Loucy (cell line): ENCODE data around the gene MYL6.

Experiments
- H2AFZ ChIP-seq: fragments of 200-600 bp; sonication (generic); 2 replicates; pipeline ENCODE4 v1.6.0; 2016; ENCODE audit warnings: antibody characterized with exemption, mild to moderate bottlenecking, low read length, moderate library complexity
- H3F3A ChIP-seq: fragments of 200-600 bp; 2 replicates; pipeline ENCODE4 v1.6.0; 2016; ENCODE audit warnings: antibody characterized with exemption, low read depth, mild to moderate bottlenecking
- H3K27me3 ChIP-seq: fragments of 200-600 bp; sonication (generic); 2 replicates; pipeline ENCODE4 v1.6.1; 2014; ENCODE audit warnings: low read length, mild to moderate bottlenecking; ENCODE audit not compliant: insufficient read depth, poor library complexity, severe bottlenecking
- H3K36me3 ChIP-seq: fragments of 200-600 bp; sonication (generic); 2 replicates; pipeline ENCODE4 v1.6.1; 2016; ENCODE audit warnings: low read length; ENCODE audit not compliant: insufficient read depth
- H3K4me1 ChIP-seq: fragments of 200-600 bp; sonication (generic); 2 replicates; pipeline ENCODE4 v1.5.1; 2014; ENCODE audit warnings: low read length, mild to moderate bottlenecking; ENCODE audit not compliant: insufficient read depth, poor library complexity, severe bottlenecking
- H3K4me2 ChIP-seq: fragments of 200-600 bp; sonication (generic); 2 replicates; pipeline ENCODE4 v1.6.0; 2014; ENCODE audit warnings: antibody characterized with exemption, low read length, low read depth, mild to moderate bottlenecking; ENCODE audit not compliant: poor library complexity, severe bottlenecking
- H3K4me3 ChIP-seq: fragments of 200-600 bp; sonication (generic); 2 replicates; pipeline ENCODE4 v1.5.1; 2014; ENCODE audit warnings: low read length, mild to moderate bottlenecking, mixed read lengths; ENCODE audit not compliant: poor library complexity, severe bottlenecking
- H3K79me2 ChIP-seq: fragments of 200-600 bp; sonication (generic); 2 replicates; pipeline ENCODE4 v1.6.1; 2014; ENCODE audit warnings: low read length; ENCODE audit not compliant: insufficient read depth
- H3K9ac ChIP-seq: fragments of 200-600 bp; sonication (generic); 2 replicates; pipeline ENCODE4 v1.6.0; 2014; ENCODE audit warnings: mild to moderate bottlenecking, low read depth, low read length, moderate library complexity; ENCODE audit not compliant: poor library complexity, severe bottlenecking
- H3K9me2 ChIP-seq: fragments of 200-600 bp; sonication (generic); replicated peaks from 2 replicates; pipeline ENCODE4 v1.6.1; 2016; ENCODE audit warnings: low read depth, low read length, mixed read lengths
- H3K9me3 ChIP-seq: fragments of 200-600 bp; sonication (generic); 2 replicates; pipeline ENCODE4 v1.6.1; 2014; ENCODE audit warnings: mild to moderate bottlenecking, antibody characterized with exemption, low read length, low read depth; ENCODE audit not compliant: insufficient read depth
- H4K20me1 ChIP-seq: fragments of 200-600 bp; sonication (generic); 2 replicates; pipeline ENCODE4 v1.6.0; 2014; ENCODE audit warnings: antibody characterized with exemption, low read length, mild to moderate bottlenecking; ENCODE audit not compliant: insufficient read depth, poor library complexity, severe bottlenecking
- EZH2phosphoT487 ChIP-seq: fragments of 200-600 bp; IDR thresholded peaks from 2 replicates; pipeline ENCODE4 v1.6.1; 2018; ENCODE audit warnings: antibody characterized with exemption, mild to moderate bottlenecking, moderate library complexity, borderline replicate concordance
- TF ChIP-seq, protein P1 (sequence below): fragments of 200-600 bp; sonication (generic); conservative IDR thresholded peaks from 2 replicates; pipeline ENCODE4 v1.5.1; 2014; ENCODE audit warnings: mild to moderate bottlenecking, antibody characterized with exemption, low read length

Gene MYL6

DNA sequence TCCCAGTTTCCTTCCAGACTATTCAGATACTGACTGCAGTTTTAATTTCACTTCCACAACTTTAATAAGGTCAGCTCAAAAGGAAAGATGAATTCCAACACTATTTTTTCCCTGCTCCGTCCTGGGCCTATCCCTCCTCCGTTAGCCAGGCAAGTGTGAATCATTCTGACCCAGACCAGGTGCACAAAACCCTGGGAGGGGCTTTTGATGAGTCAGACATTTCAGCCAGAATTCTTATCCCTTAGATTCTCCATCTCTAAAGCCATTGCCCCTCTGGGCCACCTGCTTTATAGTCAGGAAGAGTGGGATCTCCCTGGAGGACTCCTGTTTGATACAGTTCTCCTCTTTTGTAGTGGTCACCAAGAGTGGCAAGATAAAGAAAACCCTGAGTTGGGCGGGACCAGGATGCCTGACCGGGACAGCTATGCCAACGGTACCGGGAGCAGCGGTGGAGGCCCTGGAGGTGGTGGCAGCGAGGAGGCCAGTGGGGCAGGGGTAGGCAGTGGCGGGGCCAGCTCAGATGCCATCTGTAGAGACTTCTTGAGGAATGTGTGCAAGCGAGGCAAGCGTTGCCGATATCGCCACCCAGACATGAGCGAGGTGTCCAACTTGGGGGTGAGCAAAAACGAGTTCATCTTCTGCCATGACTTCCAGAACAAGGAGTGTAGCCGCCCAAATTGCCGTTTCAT lies 37.9 kb upstream of the MYL6 start:
- peak overlapping the region; percentile 80 for H3K9ac ChIP-seq
- H3K9me3 ChIP-seq, result no peaks in the 10 kb centered on the region
- peaks cover 10% of the 10 kb centered on the region for H3F3A ChIP-seq
- peak overlapping the region; percentile 97 for H3K4me2 ChIP-seq
- no peaks in the 10 kb centered on the region for H3K9me2 ChIP-seq
- TF ChIP-seq, protein P1, sequence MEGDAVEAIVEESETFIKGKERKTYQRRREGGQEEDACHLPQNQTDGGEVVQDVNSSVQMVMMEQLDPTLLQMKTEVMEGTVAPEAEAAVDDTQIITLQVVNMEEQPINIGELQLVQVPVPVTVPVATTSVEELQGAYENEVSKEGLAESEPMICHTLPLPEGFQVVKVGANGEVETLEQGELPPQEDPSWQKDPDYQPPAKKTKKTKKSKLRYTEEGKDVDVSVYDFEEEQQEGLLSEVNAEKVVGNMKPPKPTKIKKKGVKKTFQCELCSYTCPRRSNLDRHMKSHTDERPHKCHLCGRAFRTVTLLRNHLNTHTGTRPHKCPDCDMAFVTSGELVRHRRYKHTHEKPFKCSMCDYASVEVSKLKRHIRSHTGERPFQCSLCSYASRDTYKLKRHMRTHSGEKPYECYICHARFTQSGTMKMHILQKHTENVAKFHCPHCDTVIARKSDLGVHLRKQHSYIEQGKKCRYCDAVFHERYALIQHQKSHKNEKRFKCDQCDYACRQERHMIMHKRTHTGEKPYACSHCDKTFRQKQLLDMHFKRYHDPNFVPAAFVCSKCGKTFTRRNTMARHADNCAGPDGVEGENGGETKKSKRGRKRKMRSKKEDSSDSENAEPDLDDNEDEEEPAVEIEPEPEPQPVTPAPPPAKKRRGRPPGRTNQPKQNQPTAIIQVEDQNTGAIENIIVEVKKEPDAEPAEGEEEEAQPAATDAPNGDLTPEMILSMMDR, result no peak
- peak overlapping the region; percentile 99 for H3K4me3 ChIP-seq
- H3K36me3 ChIP-seq, result peaks cover 7% of the 10 kb centered on the region; the same call in 1 of the 2 replicates
- H3K4me1 ChIP-seq, result peaks cover 22% of the 10 kb centered on the region
- peaks cover 14% of the 10 kb centered on the region for H4K20me1 ChIP-seq
- no peak overlapping the region for H2AFZ ChIP-seq
- peaks cover 7% of the 10 kb centered on the region for H3K27me3 ChIP-seq
- peaks cover 41% of the 10 kb centered on the region for H3K79me2 ChIP-seq

DNA sequence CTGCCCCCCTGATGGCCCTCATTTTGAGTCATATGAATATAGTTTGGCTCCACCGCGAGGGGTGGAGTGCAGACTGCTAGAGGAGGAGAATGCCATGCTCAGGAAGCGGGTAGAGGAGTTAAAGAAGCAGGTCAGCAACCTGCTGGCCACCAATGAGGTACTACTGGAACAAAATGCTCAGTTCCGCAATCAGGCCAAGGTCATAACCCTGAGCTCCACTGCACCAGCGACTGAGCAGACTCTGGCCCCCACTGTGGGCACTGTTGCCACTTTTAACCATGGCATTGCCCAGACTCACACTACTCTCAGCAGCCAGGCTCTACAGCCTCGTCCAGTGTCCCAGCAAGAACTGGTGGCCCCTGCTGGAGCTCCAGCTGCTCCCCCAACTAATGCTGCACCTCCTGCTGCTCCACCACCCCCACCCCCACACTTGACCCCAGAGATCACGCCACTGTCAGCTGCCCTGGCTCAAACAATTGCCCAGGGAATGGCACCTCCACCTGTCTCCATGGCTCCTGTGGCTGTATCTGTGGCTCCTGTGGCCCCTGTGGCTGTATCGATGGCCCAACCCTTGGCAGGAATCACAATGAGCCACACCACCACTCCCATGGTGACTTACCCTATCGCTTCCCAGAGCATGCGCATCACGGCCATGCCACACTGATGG lies 36.8 kb upstream of the MYL6 start:
- H3K79me2 ChIP-seq, result peaks cover 44% of the 10 kb centered on the region
- H3K27me3 ChIP-seq, result peaks cover 7% of the 10 kb centered on the region
- no peak overlapping the region for H2AFZ ChIP-seq
- no peak overlapping the region for H3K4me2 ChIP-seq
- no peak for TF ChIP-seq EZH2phosphoT487
- TF ChIP-seq, protein P1, result no peak
- H3K4me3 ChIP-seq, result no peak overlapping the region
- H3K9me2 ChIP-seq, result no peaks in the 10 kb centered on the region
- peaks cover 11% of the 10 kb centered on the region for H3F3A ChIP-seq
- H3K9ac ChIP-seq, result no peak overlapping the region
- no peaks in the 10 kb centered on the region for H3K9me3 ChIP-seq
- H3K4me1 ChIP-seq, result peaks cover 26% of the 10 kb centered on the region
- peaks cover 7% of the 10 kb centered on the region; the same call in 1 of the 2 replicates for H3K36me3 ChIP-seq
- peaks cover 14% of the 10 kb centered on the region for H4K20me1 ChIP-seq

DNA sequence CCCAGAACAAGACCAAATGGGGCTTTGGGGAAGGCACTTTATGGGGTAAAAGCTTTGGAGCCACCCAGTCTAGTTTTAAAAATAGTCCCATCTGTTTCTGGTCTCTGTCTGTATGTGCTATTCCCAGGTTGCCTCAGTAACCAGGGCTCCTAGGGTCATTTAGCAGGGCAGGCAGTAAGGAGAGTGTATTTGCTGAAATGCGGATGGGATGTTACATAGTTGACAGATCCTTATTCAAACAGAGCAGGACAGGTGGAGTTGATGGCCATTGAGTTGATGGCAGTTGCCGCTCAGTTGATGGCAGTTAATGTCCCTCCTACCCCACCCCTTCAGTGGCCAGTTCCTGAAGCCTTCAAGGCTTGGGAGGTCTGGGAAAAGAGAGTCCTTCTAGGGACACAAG lies 35.5 kb upstream of the MYL6 start:
- Histone ChIP-seq H3K79me2 (peaks cover 34% of the 10 kb centered on the region), H3F3A (peaks cover 11% of the 10 kb centered on the region), H3K27me3 (no peaks in the 10 kb centered on the region), H3K4me3 (no peak overlapping the region), H3K9me2 (no peaks in the 10 kb centered on the region), H3K9me3 (no peaks in the 10 kb centered on the region), H4K20me1 (peaks cover 5% of the 10 kb centered on the region), H3K4me2 (no peak overlapping the region), H3K36me3 (no peaks in the 10 kb centered on the region), H3K9ac (no peak overlapping the region), H2AFZ (no peak overlapping the region), H3K4me1 (peaks cover 38% of the 10 kb centered on the region)
- TF ChIP-seq EZH2phosphoT487, result no peak
- TF ChIP-seq, protein P1, result no peak
